Osteocyte (in vitro differentiated cells): ENCODE data around the gene BMPR1A. TPM values are rescaled to one million over a fixed set of nuclear protein-coding genes. Genes with fewer than 3 reads are reported as not detected.

Source experiments
- DNase-seq: peaks from one replicate; pipeline ENCODE4 v3.0.0; 2021; ENCODE audit warnings: mixed read lengths; ENCODE audit not compliant: unreplicated experiment; ENCODE audit errors: extremely low spot score
- H3K27ac Mint-ChIP-seq: one replicate; pipeline ENCODE4 v1.8.0; 2021; ENCODE audit warnings: mild to moderate bottlenecking, mixed read lengths; ENCODE audit not compliant: unreplicated experiment
- H3K27me3 Mint-ChIP-seq: one replicate; pipeline ENCODE4 v1.8.0; 2021; ENCODE audit warnings: mixed read lengths; ENCODE audit not compliant: unreplicated experiment
- H3K36me3 Mint-ChIP-seq: one replicate; pipeline ENCODE4 v1.8.0; 2021; ENCODE audit warnings: mixed read lengths; ENCODE audit not compliant: unreplicated experiment
- H3K4me1 Mint-ChIP-seq: one replicate; pipeline ENCODE4 v1.8.0; 2021; ENCODE audit warnings: mixed read lengths; ENCODE audit not compliant: unreplicated experiment
- H3K4me3 Mint-ChIP-seq: one replicate; pipeline ENCODE4 v1.8.0; 2021; ENCODE audit warnings: mild to moderate bottlenecking, moderate library complexity, mixed read lengths; ENCODE audit not compliant: unreplicated experiment
- H3K9me3 Mint-ChIP-seq: one replicate; pipeline ENCODE4 v1.8.0; 2021; ENCODE audit warnings: mixed read lengths; ENCODE audit not compliant: unreplicated experiment
- CTCF ChIP-seq: fragments of 200-600 bp; sonication (generic); IDR thresholded peaks from 2 replicates; pipeline ENCODE4 v1.5.0; 2021; ENCODE audit warnings: antibody characterized with exemption, mild to moderate bottlenecking, moderate library complexity
- total RNA-seq: library from RNA; stranded (reverse); gene quantifications from 2 replicates; pipeline ENCODE4 v1.2.1, GENCODE V29; 2021

Gene BMPR1A
- total RNA-seq, 1 donor from 2014 or later: 75.5 TPM

GRCh38 chr10:86914734-86915133, 158.3 kb downstream of the BMPR1A start:
- DNase-seq: no peak

GRCh38 chr10:86918022-86918471, 161.6 kb downstream of the BMPR1A start:
- H3K4me3 Mint-ChIP-seq: no peak overlapping the region
- TF ChIP-seq CTCF: no peak
- no peak for DNase-seq
- H3K9me3 Mint-ChIP-seq: no peaks in the 10 kb centered on the region
- H3K27me3 Mint-ChIP-seq: no peaks in the 10 kb centered on the region
- no peaks in the 10 kb centered on the region for H3K4me1 Mint-ChIP-seq
- H3K36me3 Mint-ChIP-seq: peaks cover 53% of the 10 kb centered on the region
- H3K27ac Mint-ChIP-seq: no peak overlapping the region

More at GRCh38 chr10:86914734-86915133, 158.3 kb downstream of the BMPR1A start:
- Mint-ChIP-seq H3K27me3 (no peaks in the 10 kb centered on the region), H3K27ac (no peak overlapping the region), H3K9me3 (no peaks in the 10 kb centered on the region), H3K4me1 (no peaks in the 10 kb centered on the region), H3K36me3 (peaks cover 44% of the 10 kb centered on the region), H3K4me3 (no peak overlapping the region)
- TF ChIP-seq CTCF: no peak

GRCh38 chr10:86922553-86922961, 166.1 kb downstream of the BMPR1A start:
- Mint-ChIP-seq H3K36me3 (peaks cover 35% of the 10 kb centered on the region), H3K4me1 (no peaks in the 10 kb centered on the region), H3K27ac (no peak overlapping the region), H3K4me3 (no peak overlapping the region), H3K9me3 (no peaks in the 10 kb centered on the region), H3K27me3 (no peaks in the 10 kb centered on the region)
- DNase-seq: no peak
- TF ChIP-seq CTCF: no peak

- Mint-ChIP-seq H3K4me1 (no peaks in the 10 kb centered on the region), H3K36me3 (peaks cover 19% of the 10 kb centered on the region), H3K9me3 (no peaks in the 10 kb centered on the region), H3K27ac (no peak overlapping the region), H3K27me3 (no peaks in the 10 kb centered on the region), H3K4me3 (no peak overlapping the region)
- no peak for TF ChIP-seq CTCF
- no peak for DNase-seq
Observed at GRCh38 chr10:86929468-86930380, 173.3 kb downstream of the BMPR1A start.

- no peak for DNase-seq
- Mint-ChIP-seq H3K4me3 (no peak overlapping the region), H3K36me3 (peaks cover 19% of the 10 kb centered on the region), H3K27me3 (no peaks in the 10 kb centered on the region), H3K9me3 (no peaks in the 10 kb centered on the region), H3K4me1 (peaks cover 9% of the 10 kb centered on the region), H3K27ac (no peak overlapping the region)
- TF ChIP-seq CTCF: no peak
Observed at GRCh38 chr10:86931872-86932271, 175.5 kb downstream of the BMPR1A start.
